Posterior cingulate gyrus (tissue), 11 donors: Measurements from ENCODE around the gene TMEM255A.

Source experiments
- DNase-seq, 10 donors: peaks; one replicate each; pipeline versions ENCODE4 v3.0.0 to v3.0.0-alpha.2; 2020 to 2021; ENCODE audit warnings: mixed read lengths in 3 of 10
- intact Hi-C: fragments of 100-400 bp; cut with DNase I; formaldehyde crosslinking; loops from one replicate; pipeline ENCODE4 v1.15.1; 2023

The TMEM255A gene

DNA sequence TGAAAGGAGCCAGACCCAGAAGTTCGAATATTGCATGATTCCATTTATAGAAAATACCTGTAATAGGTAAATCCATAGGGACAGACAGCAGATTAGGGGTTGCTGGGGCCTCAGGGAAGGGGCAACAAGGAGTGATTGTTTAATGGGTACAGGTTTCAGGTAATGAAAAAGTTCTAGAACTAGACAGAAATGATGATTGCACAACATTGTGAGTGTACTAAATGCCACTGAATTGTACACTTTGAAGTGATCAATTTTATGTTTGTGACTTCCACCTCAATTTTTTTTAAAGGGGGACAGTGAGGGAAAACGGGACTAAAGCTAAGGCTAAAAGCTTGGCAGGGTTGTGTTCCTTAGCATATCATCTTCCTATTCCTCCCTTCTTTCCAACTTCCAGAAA, 37.1 kb downstream of the TMEM255A start:
- intact Hi-C loops: no loop called here
- DNase-seq: no peak

DNA sequence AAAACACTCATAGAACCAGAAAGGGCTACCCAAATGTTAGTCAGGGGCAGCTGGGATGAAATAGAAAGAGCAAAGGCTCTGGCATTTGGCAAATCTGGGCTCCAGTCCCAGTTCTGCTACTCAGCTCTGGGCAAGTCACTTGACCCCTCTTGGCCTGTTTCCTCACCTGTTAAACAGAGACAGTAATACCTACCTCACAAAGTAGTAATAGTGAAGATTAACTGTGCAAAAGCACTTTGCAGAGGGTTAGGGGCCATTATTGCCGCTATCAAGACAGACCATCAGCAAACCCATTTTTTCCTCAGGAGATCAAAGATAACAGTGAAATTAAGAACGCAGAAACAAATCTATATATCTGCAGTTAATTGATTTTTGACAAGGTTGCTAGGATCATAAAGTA, 40.0 kb downstream of the TMEM255A start:
- no peak for DNase-seq
- intact Hi-C loops: no loop called here

- intact Hi-C loops: no loop called here
Observed at GRCh38 chrX:120270567-120270966, 40.7 kb downstream of the TMEM255A start.

DNA sequence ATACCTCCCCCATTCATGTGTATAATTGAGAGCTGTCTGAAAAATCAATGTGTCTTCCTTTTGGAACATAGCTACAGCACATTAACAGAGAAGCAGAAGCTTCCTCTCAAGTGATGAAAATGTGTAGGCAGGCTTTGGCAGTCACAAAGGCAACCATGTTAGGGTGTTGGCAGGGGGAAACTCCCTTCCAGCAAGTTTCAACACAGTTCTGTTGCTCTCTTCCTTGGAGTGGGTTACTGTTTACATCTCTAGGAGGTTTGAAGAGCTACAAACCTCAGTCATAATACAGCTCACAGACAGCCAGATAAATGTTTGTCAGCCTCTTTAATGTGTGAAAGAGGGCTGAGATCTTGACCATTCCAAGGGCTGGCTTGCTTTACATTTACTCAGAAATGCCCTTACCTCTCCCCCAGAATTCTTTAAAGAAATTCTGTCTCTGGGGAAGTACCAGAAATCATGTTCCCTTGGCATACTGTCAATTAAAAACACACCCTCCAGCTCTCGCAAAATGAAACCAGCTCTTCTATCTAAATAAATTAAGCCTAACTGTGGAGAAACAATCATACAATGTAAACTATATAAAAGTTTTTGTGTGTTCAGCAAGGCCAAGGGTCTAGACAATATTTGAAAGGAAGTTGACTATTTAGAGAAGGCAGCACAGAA, 41.8 kb downstream of the TMEM255A start:
- intact Hi-C loops: no loop called here
- no peak for DNase-seq

More at GRCh38 chrX:120270567-120270966, 40.7 kb downstream of the TMEM255A start:
- peak in 1 of 10 donors; percentile 64 for DNase-seq

GRCh38 chrX:120264341-120264740, 46.9 kb downstream of the TMEM255A start:
- intact Hi-C loops: no loop called here

GRCh38 chrX:120262859-120263708, 48.2 kb downstream of the TMEM255A start:
- intact Hi-C loops: no loop called here
- peak in 2 of 10 donors; percentile 49 to 57 for DNase-seq

More at GRCh38 chrX:120264341-120264740, 46.9 kb downstream of the TMEM255A start:
- no peak for DNase-seq

DNA sequence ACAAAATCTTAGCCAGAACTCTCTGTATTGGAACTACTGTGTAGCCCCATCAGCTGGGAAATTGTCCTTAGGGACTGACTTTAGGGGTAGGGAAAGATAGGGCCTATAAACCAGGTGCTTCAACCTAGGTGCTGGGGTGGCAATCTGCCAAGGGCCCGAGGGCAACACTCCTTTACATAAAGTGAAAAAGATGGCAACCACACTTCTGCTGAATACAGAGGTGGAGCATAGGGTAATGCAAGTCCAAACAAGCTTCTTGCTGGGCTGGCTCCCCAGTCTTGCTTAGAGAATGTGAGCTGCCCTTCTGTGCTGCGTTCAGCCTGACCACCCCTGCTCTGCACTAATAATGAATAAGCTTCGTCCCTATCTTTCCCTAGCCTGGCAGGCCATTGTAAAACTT, 50.9 kb downstream of the TMEM255A start:
- DNase-seq: peak in 2 of 10 donors; percentile 27 to 71
- intact Hi-C loops: no loop called here

DNA sequence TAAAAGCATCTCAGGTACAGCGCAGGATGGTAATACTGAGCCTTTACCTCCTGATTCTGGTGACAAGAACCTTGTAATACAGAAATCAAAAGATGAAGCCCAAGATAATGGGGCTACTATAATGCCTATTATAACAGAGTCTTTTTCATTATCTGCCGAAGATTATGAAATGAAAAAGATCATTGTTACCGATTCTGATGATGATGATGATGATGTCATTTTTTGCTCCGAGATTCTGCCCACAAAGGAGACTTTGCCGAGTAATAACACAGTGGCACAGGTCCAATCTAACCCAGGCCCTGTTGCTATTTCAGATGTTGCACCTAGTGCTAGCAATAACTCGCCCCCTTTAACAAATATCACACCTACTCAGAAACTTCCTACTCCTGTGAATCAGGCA, 57.5 kb downstream of the TMEM255A start:
- DNase-seq: no peak
- intact Hi-C loops: loop anchor here (10.0 kb wide), 1 partner anchor 201 kb away; no protein-coding TSS in a partner anchor

DNA sequence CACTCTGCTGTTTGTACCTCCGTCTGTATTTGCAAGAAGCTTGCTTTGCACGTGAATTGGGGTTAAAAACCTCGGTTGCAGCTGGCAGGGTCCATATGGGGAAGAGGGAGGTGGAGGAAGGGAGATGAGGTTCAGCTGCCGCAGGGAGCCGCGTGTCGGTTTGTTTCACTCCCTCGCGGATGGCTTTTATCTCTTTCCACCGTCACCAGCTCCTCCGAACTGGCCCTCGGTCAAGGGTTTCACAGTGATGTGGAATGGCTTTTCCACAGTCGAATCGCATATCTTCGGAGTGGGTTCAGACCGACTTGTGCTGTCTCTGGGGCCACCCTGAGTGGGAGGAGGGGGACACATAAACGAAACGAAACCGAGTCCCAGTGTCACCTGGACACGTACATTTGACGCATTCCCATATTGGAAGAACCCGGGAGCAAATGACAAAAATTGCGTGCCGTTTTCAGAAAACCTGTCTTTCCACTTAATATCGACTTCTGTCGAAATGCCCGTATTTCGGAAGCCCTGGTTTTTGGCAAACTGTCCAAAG, 59.7 kb downstream of the TMEM255A start:
- peak in 6 of 10 donors; percentile 5 to 84 (median 41) for DNase-seq
- intact Hi-C loops: loop anchor here (2.0 to 10.0 kb wide), 2 partner anchors 59 to 203 kb away; partner anchors contain the start of gene TMEM255A

- DNase-seq: peak; percentile 72 to 97 (median 80)
- intact Hi-C loops: loop anchor here (2.0 to 10.0 kb wide), 2 partner anchors 60 to 204 kb away; partner anchors contain the start of gene TMEM255A
Observed at GRCh38 chrX:120250522-120251271, 60.6 kb downstream of the TMEM255A start, which contains the start of gene ZBTB33. TSS of gene ZBTB33 (plus strand) at chrX:120250812. CDS start at chrX:120253416, 2,604 bp downstream.

GRCh38 chrX:120244735-120245498, 66.3 kb downstream of the TMEM255A start:
- intact Hi-C loops: loop anchor here (10.0 kb wide), 1 partner anchor 320 kb away; the partner anchor contains the start of gene CUL4B
- DNase-seq: peak; percentile 26 to 92 (median 44)

GRCh38 chrX:120244395-120244734, 66.9 kb downstream of the TMEM255A start:
- intact Hi-C loops: loop anchor here (10.0 kb wide), 1 partner anchor 320 kb away; the partner anchor contains the start of gene CUL4B
- DNase-seq: no peak

GRCh38 chrX:120242813-120243212, 68.4 kb downstream of the TMEM255A start:
- intact Hi-C loops: loop anchor here (10.0 kb wide), 1 partner anchor 322 kb away; the partner anchor contains the start of gene CUL4B

GRCh38 chrX:120238933-120239332, 72.3 kb downstream of the TMEM255A start:
- DNase-seq: no peak
- intact Hi-C loops: no loop called here

More at GRCh38 chrX:120242813-120243212, 68.4 kb downstream of the TMEM255A start:
- DNase-seq: no peak

- intact Hi-C loops: no loop called here
- no peak for DNase-seq
Observed at GRCh38 chrX:120236687-120237479, 74.4 kb downstream of the TMEM255A start.

GRCh38 chrX:120235284-120235683, 76.0 kb downstream of the TMEM255A start:
- no peak for DNase-seq
- intact Hi-C loops: no loop called here

DNA sequence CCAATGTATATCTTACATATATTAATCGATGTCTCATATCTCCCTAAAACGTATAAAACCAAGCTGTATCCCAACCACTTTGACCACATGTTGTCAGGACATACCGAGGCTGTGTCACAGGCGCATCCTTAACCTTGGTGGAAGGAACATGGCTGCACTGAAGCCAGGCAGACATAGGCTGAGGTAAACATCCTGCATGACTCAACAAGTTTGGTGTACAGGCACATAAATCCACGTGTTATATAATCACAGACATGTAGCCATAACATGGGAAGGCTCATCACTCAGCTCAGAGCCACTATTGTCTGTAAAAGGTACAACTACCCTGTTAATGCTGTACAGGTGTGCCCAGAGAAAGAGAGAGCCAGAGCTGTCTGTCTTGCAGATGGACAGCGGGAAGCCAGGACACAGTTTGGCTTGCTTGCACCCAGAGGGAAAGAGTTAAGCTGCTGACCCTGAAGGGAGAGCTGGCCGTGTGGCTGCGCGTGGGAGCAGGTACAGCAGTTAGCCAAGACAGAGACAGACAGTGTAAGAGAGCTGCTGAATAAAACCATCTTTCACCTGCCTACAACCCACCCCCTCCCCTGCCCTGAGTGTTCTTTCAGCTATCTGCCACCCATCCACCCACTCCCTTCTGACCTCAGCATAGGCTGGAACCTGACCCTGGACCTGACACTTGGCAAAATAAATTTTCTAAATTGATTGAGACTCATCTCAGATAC, 82.9 kb downstream of the TMEM255A start:
- intact Hi-C loops: no loop called here
- peak in 1 of 10 donors; percentile 56 for DNase-seq

GRCh38 chrX:120224388-120224787, 86.9 kb downstream of the TMEM255A start:
- DNase-seq: no peak
- intact Hi-C loops: no loop called here
